SKM-1 (cell line): ENCODE data around the gene NFAM1.

ENCODE experiments used
- DNase-seq: peaks from one replicate; lab custom pipeline; 2025; ENCODE audit not compliant: unreplicated experiment; lab: John Stamatoyannopoulos, UW

NFAM1 gene

GRCh38 chr22:42416671-42417230, 15.5 kb downstream of the NFAM1 start:
- DNase-seq: no peak

GRCh38 chr22:42414565-42415303, 17.5 kb downstream of the NFAM1 start:
- DNase-seq: no peak

- no peak for DNase-seq
Measured at GRCh38 chr22:42414021-42414420, 18.2 kb downstream of the NFAM1 start.

- no peak for DNase-seq
Measured at GRCh38 chr22:42412744-42413333, 19.4 kb downstream of the NFAM1 start.

GRCh38 chr22:42410708-42411107, 21.5 kb downstream of the NFAM1 start:
- DNase-seq: no peak

GRCh38 chr22:42408810-42409529, 23.2 kb downstream of the NFAM1 start:
- DNase-seq: no peak

GRCh38 chr22:42408276-42408675, 23.9 kb downstream of the NFAM1 start:
- DNase-seq: no peak

GRCh38 chr22:42404266-42404665, 27.9 kb downstream of the NFAM1 start:
- DNase-seq: no peak

- no peak for DNase-seq
Measured at GRCh38 chr22:42401535-42402334, 30.5 kb downstream of the NFAM1 start.

- no peak for DNase-seq
Measured at GRCh38 chr22:42400811-42401534, 31.2 kb downstream of the NFAM1 start.

GRCh38 chr22:42399315-42400271, 32.6 kb downstream of the NFAM1 start:
- no peak for DNase-seq

GRCh38 chr22:42397332-42398249, 34.6 kb downstream of the NFAM1 start:
- DNase-seq: peak; percentile 57

GRCh38 chr22:42396621-42397331, 35.4 kb downstream of the NFAM1 start:
- no peak for DNase-seq

- DNase-seq: no peak
Measured at GRCh38 chr22:42389143-42389542, 43.1 kb downstream of the NFAM1 start.

- no peak for DNase-seq
Measured at GRCh38 chr22:42388130-42388797, 43.9 kb downstream of the NFAM1 start.

GRCh38 chr22:42387631-42388030, 44.6 kb downstream of the NFAM1 start:
- no peak for DNase-seq

GRCh38 chr22:42385696-42386095, 46.5 kb downstream of the NFAM1 start:
- DNase-seq: no peak
